GM08714 (cell line): Measurements from ENCODE around the gene AFG1L.
A peak's percentile ranks its signal among the peaks of the same experiment; 100 is the strongest.

ENCODE experiments used
- H3K4me3 ChIP-seq: fragments of 200-500 bp; sonication (Bioruptor generic); 2 replicates; pipeline ENCODE4 v1.5.1; 2014; ENCODE audit warnings: mild to moderate bottlenecking, low read length, inconsistent platforms
- ZNF274 ChIP-seq: IDR thresholded peaks from 2 replicates; pipeline ENCODE4 v1.6.1; 2012; ENCODE audit warnings: mild to moderate bottlenecking, low read depth, low read length

AFG1L gene

DNA sequence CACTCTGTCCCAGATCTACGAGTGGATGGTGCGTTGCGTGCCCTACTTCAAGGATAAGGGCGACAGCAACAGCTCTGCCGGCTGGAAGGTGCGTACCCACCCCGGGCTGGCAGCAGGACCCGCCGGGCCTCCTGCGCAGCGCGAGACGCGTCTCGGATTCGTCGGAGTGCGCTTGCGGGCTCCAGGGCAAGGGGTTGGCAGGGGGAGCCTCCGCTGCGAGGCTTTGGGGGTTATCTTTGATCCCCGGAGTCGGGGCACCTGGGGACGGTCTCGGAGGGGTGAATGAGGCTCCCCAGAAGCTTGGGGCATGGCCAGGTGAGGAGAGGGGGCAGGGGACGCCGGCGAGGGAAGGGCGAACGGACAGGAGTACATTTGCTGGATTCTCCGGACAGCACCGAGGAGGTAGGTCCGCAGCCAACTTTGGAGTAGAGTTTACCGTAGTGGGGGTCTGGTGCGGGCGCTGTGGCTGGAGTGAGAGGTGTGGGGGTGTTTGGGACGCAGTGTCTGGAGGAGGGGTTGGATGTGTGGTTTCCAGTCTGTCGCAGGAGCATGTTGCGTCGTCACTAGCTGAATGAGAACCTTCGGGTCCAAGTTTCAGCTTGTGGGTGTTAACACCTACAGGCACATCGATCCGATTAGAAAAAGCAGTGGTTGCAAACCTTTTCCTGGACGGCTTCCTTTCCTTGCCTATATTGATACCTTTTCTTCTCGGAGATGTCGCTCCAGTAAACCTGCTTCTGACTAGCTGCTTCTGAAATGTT is 267.1 kb downstream of the AFG1L start:
- TF ChIP-seq ZNF274: no peak
- H3K4me3 ChIP-seq: peak overlapping the region; percentile 18

DNA sequence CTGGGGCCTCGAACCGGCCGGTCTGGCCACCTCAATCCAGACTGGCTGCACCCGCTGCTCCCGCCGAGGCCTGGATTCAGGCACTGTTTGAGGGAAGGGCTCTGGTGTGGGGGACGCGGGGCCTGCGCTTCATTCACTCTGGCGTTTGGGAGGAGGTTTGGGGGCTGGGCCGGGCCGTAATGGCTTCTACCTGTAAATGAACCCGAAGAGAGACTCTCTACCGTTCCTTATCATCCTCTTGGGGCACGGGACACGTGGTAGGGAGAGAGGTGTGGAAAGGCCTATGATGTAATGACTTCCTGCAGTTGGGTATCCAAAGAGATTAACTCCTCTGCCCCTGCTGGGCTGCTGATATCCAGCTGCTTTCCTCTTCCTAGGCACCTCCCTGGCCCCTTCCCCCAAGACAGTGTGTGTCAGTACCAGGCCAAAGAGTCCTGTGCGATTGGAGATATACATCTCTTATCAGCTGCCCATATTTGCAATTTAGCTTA is 267.7 kb downstream of the AFG1L start:
- TF ChIP-seq ZNF274: no peak

DNA sequence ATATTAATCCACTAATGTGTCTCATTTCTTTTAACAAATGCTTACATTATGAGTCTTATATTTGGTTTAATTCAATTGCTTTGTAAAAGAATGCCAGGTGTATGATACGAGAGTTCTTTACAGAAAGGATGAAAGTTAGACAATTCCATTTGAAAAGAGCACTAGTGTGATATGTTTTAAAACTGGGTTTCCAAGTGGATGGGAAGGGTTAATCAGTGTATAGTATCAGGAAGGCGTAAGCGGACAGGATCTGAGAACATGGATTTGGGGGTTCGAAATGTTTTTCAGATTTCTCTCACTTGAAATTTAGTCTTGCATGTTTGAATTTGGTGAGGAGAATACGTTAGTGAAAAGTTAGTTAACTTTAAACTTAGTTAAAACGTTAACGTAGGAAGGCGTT is 268.4 kb downstream of the AFG1L start:
- no peak overlapping the region; the same call in 1 of the 2 replicates for H3K4me3 ChIP-seq
- TF ChIP-seq ZNF274: no peak

More for the DNA sequence above, 267.7 kb downstream of the AFG1L start:
- H3K4me3 ChIP-seq: peak overlapping the region; percentile 17; the same call in 1 of the 2 replicates

DNA sequence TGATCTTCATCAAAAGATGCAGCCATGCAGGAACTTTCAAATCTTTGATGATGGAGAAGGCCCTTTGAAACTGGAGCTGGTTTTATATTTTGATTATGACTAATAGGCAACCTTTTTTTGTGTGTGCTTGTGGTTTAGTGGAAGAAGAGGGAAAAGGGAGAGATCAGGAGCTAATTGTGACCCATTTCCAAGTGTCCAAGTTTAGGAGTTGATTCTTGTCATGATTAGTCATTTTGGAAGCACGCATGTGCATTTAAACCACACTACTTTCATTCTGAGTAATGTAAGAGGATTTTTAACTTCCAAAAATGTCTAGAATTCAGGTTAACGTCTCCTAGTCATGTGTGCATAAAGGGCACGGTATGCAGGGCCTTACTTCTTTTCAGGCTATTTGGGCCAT is 269.3 kb downstream of the AFG1L start:
- H3K4me3 ChIP-seq: no peak overlapping the region
- no peak for TF ChIP-seq ZNF274

DNA sequence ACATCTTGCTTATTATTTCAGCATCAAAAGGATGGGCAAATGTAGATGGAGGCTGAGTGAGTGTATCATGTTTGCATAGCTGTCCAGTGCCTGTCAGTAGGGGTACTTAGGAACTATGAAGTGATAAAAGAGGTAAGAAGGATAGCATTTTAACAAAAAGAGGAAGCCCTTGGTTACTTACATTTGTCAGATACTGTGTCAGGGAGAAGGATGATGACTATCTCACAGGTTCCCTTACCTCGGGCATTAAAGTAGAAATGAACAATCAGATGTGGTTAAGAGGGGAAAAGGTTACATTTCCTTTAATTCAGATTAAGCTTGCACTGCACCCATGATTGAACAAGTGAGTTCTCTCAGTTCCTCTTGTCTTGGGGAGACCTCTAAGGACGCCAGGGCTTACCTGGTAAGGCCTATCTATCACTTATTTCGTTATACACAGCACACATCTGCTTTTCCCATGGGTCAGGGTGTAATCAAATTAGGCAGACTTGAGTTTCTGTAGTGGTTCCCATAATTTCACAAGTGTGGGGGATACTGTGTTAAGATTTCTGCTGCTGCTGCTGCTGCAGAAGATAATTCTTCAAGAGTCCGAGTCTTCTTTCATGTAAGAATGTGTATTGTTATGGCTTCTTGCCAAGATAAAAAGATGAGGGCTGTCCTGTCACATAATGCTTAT is 270.4 kb downstream of the AFG1L start:
- H3K4me3 ChIP-seq: no peak overlapping the region
- TF ChIP-seq ZNF274: no peak

DNA sequence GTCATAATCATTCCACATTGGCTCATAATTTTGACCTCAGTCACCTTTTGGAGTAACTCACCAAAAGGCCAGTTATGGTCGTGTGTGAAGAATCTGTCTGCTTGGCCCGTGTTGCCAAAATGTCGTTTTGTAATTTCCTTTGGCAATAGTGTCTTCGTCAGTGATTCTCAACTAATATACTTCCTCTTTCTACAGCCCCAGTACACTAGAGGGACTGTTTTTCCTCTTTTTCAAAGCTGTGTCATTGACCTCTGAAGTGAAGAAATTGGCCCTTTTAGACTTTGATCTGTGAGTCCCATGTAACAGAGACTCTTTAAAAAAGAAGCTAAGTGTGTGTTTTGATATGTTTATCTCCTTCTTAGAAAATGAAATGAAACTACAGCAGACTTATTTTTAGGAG is 271.0 kb downstream of the AFG1L start:
- H3K4me3 ChIP-seq: no peak overlapping the region
- TF ChIP-seq ZNF274: no peak

DNA sequence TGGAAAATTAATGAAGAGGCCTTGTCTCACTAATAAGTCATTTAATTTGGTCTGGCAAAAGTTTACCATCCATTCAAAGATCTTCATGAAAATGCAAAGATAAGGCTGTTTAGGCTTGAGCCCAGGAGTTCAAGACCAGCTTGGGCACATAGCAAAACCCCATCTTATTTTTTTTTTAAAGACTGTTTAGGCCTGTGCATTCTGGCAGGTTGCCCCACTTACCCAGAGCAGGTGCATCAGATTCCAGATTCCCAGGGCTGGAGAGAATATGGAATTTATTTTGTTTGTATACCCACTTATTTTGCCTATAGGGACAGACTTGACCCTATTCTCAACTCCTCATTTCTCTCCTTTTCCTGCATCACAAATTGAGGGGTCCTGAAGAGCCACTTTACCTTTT is 271.6 kb downstream of the AFG1L start:
- no peak for TF ChIP-seq ZNF274

DNA sequence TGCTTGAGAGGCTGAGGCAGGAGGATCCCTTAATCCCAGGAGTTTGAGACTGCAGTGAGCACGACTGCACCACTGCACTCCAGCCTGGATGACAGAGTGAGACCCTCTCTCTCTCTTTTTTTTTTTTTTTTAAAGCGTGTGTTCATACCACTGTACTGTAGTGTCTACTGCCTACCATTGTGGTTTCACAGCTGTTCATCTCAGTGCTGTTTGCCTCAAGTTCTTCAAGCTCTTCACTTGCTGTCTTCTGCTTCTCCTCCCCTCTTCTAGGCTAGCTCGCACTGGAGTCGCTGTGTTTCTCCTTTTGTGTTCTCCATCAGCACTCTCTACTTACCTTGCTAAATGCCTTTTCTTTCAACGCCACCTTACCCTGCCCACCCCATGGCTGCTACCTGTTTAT is 273.2 kb downstream of the AFG1L start:
- H3K4me3 ChIP-seq: no peak overlapping the region
- TF ChIP-seq ZNF274: no peak

More for the DNA sequence above, 271.6 kb downstream of the AFG1L start:
- no peak overlapping the region for H3K4me3 ChIP-seq

DNA sequence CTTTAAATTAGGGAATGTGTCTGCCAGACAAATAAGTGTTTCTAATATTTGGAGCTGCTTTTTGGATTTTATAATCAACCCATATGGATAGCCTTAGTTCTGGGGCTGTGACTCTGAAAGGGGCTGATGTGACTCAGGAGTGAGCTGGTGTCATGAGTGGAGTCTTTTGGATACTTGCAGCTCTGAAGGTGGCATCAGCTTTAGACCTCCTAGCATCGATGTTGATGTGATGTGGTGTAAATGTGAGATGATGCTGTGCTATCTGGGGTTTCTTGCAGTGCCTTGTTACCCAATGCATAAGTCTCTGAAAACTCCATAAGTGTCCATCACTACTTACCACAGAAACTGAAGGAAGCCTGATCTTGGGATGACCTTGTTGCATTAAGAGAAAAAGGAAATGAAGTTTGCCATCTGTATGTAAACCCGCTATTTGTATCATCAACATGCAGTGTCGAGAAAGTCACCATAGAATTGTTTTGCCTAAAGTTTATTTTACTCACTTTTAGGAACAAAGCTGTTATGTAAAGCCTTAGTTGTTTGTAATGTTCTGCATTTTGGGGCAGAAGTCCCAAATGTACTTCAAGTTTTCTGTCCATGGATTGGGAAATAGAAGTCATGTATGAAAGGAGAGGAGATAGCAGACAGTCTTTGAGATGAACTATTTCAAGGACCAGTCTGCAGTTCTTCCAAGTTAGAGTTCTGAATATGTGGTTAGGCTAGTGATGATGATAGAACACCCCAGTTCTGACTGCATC is 273.9 kb downstream of the AFG1L start:
- no peak for TF ChIP-seq ZNF274
- no peak overlapping the region for H3K4me3 ChIP-seq

DNA sequence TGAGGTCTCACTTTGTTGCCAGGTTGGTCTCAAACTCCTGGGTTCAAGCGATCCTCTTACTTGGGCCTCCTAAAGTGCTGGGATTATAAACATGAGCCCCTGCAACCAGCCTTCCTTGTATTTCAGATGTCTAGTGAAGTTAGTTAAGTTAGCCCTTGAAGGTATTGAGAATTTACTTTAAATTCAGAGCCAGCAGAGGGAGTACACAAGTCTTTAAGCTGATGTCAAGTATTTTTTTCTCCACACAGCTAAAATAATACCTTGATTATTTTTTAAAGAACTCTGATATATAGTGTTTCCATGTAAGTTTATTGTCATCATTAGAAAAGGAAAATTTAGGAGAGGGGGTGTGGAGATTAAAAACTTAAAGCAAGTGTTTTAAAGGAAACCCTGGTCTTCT is 275.7 kb downstream of the AFG1L start:
- TF ChIP-seq ZNF274: no peak
- no peak overlapping the region for H3K4me3 ChIP-seq

DNA sequence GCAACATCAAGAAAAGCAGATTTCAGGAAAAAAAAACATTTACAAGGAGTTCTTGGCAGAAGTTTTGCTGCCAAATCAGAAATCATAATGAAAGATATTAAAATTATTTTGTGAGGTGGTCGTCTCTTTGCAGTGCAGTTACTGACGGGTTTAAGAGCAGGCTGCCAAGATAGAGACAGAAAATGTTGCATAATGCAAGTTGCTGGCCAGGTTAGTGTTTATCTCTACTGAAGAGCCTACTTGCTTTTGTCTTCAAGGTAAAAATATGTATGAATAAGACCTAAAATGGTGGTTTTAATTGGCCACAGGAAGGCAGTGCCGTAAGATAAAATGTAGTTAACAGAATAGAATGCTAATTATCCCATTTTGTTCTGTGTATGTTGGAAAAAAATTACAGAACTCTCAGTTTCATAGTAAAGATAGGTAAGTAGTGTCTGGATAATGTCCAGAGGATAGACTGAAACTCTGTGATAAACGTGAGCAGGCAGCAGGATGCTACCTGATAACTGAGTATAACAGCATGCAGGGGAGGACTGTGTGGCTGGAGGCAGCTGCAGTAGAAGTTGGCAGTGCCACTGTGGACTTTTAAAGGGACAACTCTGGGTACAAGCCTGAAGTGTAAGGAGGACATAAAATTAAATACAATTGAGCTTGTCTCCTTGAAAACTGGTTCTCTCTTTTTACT is 279.7 kb downstream of the AFG1L start:
- TF ChIP-seq ZNF274: no peak
- H3K4me3 ChIP-seq: no peak overlapping the region
